Measurements from ENCODE around the gene EPHA1.
"Not testable (repeated sequence)": the region's sequence is repeated elsewhere in the genome, so short reads cannot be mapped to it uniquely, and the experiment has no call there.

EPHA1 gene

GRCh38 chr7:143416565-143417149 lies 8.0 kb upstream of the EPHA1 start:
- H3K9me3 ChIP-seq (replicated peaks; ENCODE audit: insufficient read depth, low read length): no peaks in the 10 kb centered on the region
- no peak overlapping the region for H3K27ac ChIP-seq (ENCODE audit: low read length)
- no peak overlapping the region for H2AFZ ChIP-seq (ENCODE audit: low read length)
- no peak overlapping the region for H3K4me3 ChIP-seq (ENCODE audit: low read length)
- no peak overlapping the region for H3K9ac ChIP-seq (ENCODE audit: low read length)
- TF ChIP-seq EZH2phosphoT487 (IDR thresholded peaks at IDR 0.05; ENCODE audit: low read length) (no peak), CTCF (IDR thresholded peaks at IDR 0.05; ENCODE audit: low read length) (peak; percentile 87)
- no peaks in the 10 kb centered on the region for H4K20me1 ChIP-seq (ENCODE audit: insufficient read depth, low read length)
- H3K9me2 ChIP-seq (replicated peaks; ENCODE audit: insufficient read depth, low read length): no peaks in the 10 kb centered on the region
- H3K4me2 ChIP-seq (ENCODE audit: low read depth, low read length): no peak overlapping the region
- no peaks in the 10 kb centered on the region for H3F3A ChIP-seq (ENCODE audit: insufficient read depth, low read length)
- H3K36me3 ChIP-seq (replicated peaks; ENCODE audit: insufficient read depth, low read length): no peaks in the 10 kb centered on the region
- no peaks in the 10 kb centered on the region for H3K4me1 ChIP-seq (ENCODE audit: low read length)
- DNase-seq: peak; percentile 64
- H3K79me2 ChIP-seq (ENCODE audit: low read length): no peaks in the 10 kb centered on the region
- no peaks in the 10 kb centered on the region for H3K27me3 ChIP-seq (replicated peaks; ENCODE audit: insufficient read depth, low read length)

- no peaks in the 10 kb centered on the region for H3K9me2 ChIP-seq (replicated peaks; ENCODE audit: insufficient read depth, low read length)
- no peaks in the 10 kb centered on the region for H4K20me1 ChIP-seq (ENCODE audit: insufficient read depth, low read length)
- DNase-seq: no peak
- H3K4me2 ChIP-seq (ENCODE audit: low read depth, low read length): no peak overlapping the region
- no peak overlapping the region for H3K27ac ChIP-seq (ENCODE audit: low read length)
- H3F3A ChIP-seq (ENCODE audit: insufficient read depth, low read length): no peaks in the 10 kb centered on the region
- no peak overlapping the region for H3K9ac ChIP-seq (ENCODE audit: low read length)
- H3K27me3 ChIP-seq (replicated peaks; ENCODE audit: insufficient read depth, low read length): no peaks in the 10 kb centered on the region
- no peaks in the 10 kb centered on the region for H3K9me3 ChIP-seq (replicated peaks; ENCODE audit: insufficient read depth, low read length)
- TF ChIP-seq EZH2phosphoT487 (IDR thresholded peaks at IDR 0.05; ENCODE audit: low read length): no peak
- H3K4me3 ChIP-seq (ENCODE audit: low read length): no peak overlapping the region
- no peak overlapping the region for H2AFZ ChIP-seq (ENCODE audit: low read length)
- H3K79me2 ChIP-seq (ENCODE audit: low read length): no peaks in the 10 kb centered on the region
- no peaks in the 10 kb centered on the region for H3K36me3 ChIP-seq (replicated peaks; ENCODE audit: insufficient read depth, low read length)
- no peaks in the 10 kb centered on the region for H3K4me1 ChIP-seq (ENCODE audit: low read length)
Observed at GRCh38 chr7:143415742-143416397, 7.2 kb upstream of the EPHA1 start.

- H3K36me3 ChIP-seq (replicated peaks; ENCODE audit: insufficient read depth, low read length); H3K4me2 ChIP-seq (ENCODE audit: low read depth, low read length); H3K4me1 ChIP-seq (ENCODE audit: low read length); H3F3A ChIP-seq (ENCODE audit: insufficient read depth, low read length); H3K9me3 ChIP-seq (replicated peaks; ENCODE audit: insufficient read depth, low read length); H3K9me2 ChIP-seq (replicated peaks; ENCODE audit: insufficient read depth, low read length); H2AFZ ChIP-seq (ENCODE audit: low read length); DNase-seq; H4K20me1 ChIP-seq (ENCODE audit: insufficient read depth, low read length); H3K4me3 ChIP-seq (ENCODE audit: low read length); H3K27ac ChIP-seq (ENCODE audit: low read length); H3K27me3 ChIP-seq (replicated peaks; ENCODE audit: insufficient read depth, low read length); H3K9ac ChIP-seq (ENCODE audit: low read length); H3K79me2 ChIP-seq (ENCODE audit: low read length): not testable (repeated sequence)
Observed at GRCh38 chr7:143415209-143415608, 6.6 kb upstream of the EPHA1 start.

GRCh38 chr7:143413123-143413522 lies 4.5 kb upstream of the EPHA1 start:
- H3K36me3 ChIP-seq (replicated peaks; ENCODE audit: insufficient read depth, low read length): no peaks in the 10 kb centered on the region
- H3K9me3 ChIP-seq (replicated peaks; ENCODE audit: insufficient read depth, low read length): no peaks in the 10 kb centered on the region
- TF ChIP-seq EZH2phosphoT487 (IDR thresholded peaks at IDR 0.05; ENCODE audit: low read length) (no peak), CTCF (IDR thresholded peaks at IDR 0.05; ENCODE audit: low read length) (no peak), EZH2 (optimal IDR thresholded peaks at IDR 0.05; ENCODE audit: low read depth, low read length) (no peak)
- no peak overlapping the region for H2AFZ ChIP-seq (ENCODE audit: low read length)
- no peak overlapping the region for H3K9ac ChIP-seq (ENCODE audit: low read length)
- H3K4me2 ChIP-seq (ENCODE audit: low read depth, low read length): no peak overlapping the region
- H3K27ac ChIP-seq (ENCODE audit: low read length): no peak overlapping the region
- H4K20me1 ChIP-seq (ENCODE audit: insufficient read depth, low read length): no peaks in the 10 kb centered on the region
- H3K27me3 ChIP-seq (replicated peaks; ENCODE audit: insufficient read depth, low read length): peaks cover 2% of the 10 kb centered on the region
- H3K79me2 ChIP-seq (ENCODE audit: low read length): no peaks in the 10 kb centered on the region
- no peak for DNase-seq
- no peak overlapping the region for H3K4me3 ChIP-seq (ENCODE audit: low read length)
- peaks cover 6% of the 10 kb centered on the region for H3K4me1 ChIP-seq (ENCODE audit: low read length)
- no peaks in the 10 kb centered on the region for H3K9me2 ChIP-seq (replicated peaks; ENCODE audit: insufficient read depth, low read length)
- no peaks in the 10 kb centered on the region for H3F3A ChIP-seq (ENCODE audit: insufficient read depth, low read length)
